Left renal cortex interstitium (tissue), 4 donors: Measurements from ENCODE around the gene ICAM4. TPM values are rescaled to one million over a fixed set of nuclear protein-coding genes. Genes with fewer than 3 reads are reported as not detected.

Experiments
- DNase-seq, 4 donors: peaks; one replicate each; pipeline ENCODE4 v3.0.0-alpha.2; 2013; ENCODE audit warnings: low read depth in 4 of 4, low spot score in 2 of 4, missing footprints in 1 of 4
- polyA plus RNA-seq, 4 donors: library from polyadenylated mRNA; unstranded; fragments of 120-200 nt; gene quantifications; one replicate each; pipeline ENCODE4 v1.2.1, GENCODE V29; 2013; ENCODE audit not compliant: insufficient read length in 4 of 4

The ICAM4 gene
- polyA plus RNA-seq, 4 donors = 0.28 to 0.81 (median 0.58) TPM

GRCh38 chr19:10317045-10317856 lies 30.5 kb downstream of the ICAM4 start:
- DNase-seq = no peak

DNA sequence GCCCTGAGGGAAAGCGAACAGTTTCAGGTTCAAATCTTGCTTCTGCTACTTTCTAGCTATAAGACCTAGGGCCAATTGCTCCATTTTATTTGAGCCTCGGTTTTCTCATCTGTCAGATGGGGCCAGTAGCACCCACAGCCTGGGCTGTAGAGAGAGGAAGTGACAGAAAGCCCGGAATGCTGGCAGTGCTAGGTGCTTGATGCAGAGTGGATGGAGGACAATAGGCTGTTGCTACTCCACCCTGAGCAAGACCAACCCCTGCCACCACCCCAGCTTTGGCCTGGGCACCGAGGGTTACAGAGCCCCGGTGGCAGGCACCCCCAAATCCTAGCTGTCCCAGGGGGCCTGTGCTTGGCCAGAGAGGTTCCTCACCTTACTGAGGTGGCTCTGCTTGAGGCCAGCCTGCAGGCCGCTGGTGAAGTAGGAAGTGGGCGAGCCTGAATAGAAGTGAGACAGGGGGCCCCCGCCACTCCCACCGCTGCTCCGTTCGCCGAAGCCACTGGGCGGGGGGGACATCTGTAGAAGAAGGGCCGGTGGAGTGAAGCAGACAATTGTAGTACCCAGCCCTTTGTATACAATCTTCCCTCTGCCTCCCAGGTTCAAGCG lies 31.2 kb downstream of the ICAM4 start:
- no peak for DNase-seq

GRCh38 chr19:10318807-10319682 lies 32.3 kb downstream of the ICAM4 start:
- no peak for DNase-seq

GRCh38 chr19:10320602-10321416 lies 34.1 kb downstream of the ICAM4 start:
- no peak for DNase-seq

DNA sequence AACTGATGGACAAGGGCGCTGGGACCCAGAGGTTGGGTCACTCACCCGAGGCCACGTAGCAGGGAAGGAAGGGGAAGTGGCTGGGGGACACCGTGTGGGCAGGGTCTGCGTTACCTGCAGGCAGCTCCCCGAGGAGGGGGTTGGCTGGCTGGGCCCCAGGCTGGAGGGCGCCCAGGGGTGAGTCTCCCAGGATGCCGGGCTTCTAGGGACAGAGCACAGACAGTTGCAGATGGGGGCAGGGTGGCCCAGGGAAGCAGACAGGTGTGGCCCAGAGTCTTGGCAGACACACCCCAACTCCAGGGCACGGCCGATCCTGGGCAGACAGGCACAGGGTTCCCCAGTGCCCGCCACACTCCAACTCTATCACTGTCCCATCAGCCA lies 34.7 kb downstream of the ICAM4 start:
- no peak for DNase-seq

- DNase-seq = no peak
These were observed 35.4 kb downstream of the ICAM4 start for GRCh38 chr19:10321874-10322835.

- DNase-seq = no peak
These were observed 39.0 kb downstream of the ICAM4 start for GRCh38 chr19:10325732-10326131.

DNA sequence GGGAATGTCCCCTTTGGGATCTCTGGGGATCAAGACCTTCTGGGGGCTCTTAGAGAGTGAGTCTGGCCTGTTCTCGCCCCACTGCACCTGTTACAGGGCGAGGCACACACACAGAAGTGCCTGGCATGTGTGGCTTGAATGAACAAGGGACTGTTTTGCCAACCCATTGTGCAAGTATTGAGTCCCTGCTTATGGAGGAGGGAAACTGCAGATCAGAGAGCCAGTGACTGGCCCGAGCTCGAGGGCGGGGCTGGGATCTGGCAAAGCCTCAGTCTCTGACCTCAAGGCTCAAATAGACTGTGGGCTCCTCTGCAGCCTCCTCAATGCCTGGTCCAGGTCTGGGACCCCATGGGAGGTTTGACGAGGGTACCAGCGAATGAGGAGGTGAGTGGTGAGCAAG lies 41.0 kb downstream of the ICAM4 start:
- DNase-seq = no peak

DNA sequence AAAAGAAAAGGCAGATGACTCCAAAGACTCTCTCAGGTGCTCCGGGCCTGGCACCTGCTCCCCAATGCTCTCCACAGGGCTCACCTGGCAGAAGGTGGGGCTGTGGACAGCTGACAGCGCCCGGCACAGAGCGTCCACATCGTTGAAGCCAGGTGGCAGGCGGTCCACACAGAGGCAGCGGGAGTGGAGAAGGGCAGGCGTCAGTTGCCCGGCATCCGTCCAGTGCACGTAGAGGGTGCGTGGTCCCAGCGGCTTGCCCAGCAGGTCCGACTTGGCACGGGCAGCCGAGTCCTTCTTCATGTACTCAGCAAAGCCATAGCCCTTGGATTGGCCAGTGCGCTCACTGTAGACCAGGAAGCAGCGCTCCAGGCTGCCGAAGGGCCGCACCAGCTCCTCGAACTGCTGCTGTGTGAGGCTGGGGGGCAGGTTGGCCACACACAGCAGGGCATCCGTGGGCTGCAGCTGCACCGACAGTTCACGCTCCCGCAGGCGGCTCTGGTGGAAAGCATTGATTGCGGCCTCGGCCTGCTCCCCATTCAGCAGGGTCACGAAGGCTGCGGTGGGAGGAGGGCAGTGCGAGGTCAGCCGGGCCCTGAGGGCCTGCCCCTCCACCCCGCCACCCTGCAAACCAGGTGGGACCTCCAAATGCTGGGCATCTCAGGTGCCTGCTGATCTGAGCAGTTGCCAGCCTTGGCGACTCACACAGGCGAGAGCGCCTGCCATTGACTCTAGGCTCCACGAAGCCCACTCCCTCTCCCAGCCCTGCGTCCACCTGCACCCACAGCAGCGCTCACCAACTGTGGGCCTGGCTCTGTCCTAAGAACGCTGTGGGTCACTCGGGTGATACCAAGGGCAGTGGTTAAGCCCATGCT lies 42.0 kb downstream of the ICAM4 start:
- no peak for DNase-seq

GRCh38 chr19:10329555-10329954 lies 42.8 kb downstream of the ICAM4 start:
- DNase-seq = no peak

DNA sequence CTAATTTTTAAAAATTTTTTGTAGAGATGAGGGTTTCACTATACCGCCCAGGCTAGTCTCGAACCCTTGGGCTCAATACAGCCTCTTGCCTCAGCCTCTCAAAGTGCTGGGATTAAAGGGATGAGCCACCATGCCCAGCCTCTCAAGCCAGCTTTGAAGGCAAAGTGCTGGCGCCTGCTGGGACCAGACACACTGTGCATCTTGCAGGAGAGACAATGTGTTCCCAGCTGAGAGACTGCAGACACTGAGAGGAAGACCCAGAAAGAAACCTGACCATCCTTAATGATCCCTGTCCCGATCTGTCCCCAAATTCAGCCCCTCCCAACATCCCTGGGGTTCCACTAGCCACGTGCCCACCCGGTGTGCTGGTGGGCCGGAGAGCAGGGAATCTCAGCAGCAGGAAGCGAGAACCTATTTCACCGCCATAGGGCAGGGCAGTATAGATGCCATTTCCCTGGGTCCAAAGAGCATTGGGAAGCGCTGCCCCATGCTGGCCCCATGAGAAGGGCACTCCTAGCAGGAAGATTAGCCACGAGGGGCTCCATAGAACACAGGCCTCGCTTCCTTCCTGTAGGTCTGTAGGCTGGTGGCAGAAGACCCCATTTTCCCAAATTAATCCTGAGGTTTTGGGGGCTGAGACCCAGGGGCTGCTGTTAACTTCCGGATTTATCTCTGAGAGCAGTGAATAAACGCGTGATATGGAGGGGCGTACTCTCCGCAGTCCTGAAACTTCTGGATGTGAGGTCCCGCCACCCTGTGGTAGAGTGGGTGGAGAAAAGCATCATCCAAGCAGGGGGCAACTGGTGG lies 45.6 kb downstream of the ICAM4 start:
- peak in 1 of 4 donors; percentile 3 for DNase-seq

DNA sequence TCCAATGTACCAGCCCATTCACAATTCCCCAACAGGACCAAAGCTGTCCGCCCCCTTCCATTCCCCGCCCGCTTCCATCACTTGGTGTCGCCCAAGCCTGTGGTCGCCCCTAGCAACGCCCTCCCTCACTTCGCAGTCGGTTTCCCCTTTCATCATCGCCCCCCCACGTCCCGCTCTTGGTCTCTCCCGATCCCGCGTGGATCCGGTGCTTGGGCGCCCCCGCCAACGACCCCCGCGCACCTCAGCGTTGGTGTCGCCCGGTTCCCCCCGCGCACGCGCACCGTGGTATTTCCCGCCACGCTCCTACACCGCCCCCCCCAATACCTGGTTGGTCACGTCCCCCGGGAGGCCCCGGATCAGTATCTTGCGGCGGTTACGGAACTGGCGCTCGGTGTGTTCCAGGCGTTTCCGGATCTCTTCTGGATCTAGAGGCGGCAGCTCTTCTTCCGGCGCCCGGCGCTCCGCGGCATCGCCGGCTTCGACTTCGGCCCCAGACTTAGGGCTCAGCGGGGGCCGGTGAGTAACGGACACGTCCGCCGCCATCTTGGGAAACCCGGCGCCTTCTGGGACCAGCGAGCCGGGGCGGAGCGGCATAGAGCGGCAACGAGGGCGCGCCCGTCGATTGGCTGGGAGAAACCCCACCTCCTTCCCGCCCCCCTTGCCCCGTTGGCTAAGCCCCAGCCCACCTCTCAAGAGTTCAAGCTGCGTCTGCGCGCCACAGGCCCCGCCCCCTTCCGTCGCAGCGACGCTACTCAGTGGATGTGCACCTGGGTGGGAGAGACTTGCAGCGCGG lies 46.4 kb downstream of the ICAM4 start, which contains the start of gene RAVER1:
TSS of gene RAVER1 (minus strand) at position 565 of the 793 bp plus-strand sequence. CDS start at position 543, 22 bp downstream.
- peak; percentile 86 to 95 (median 90) for DNase-seq

GRCh38 chr19:10333758-10334587 lies 47.2 kb downstream of the ICAM4 start:
- peak in 1 of 4 donors; percentile 55 for DNase-seq

GRCh38 chr19:10334588-10335351 lies 48.0 kb downstream of the ICAM4 start:
- DNase-seq = peak in 2 of 4 donors; percentile 39 to 78
